GM19463 (cell line): ENCODE measurements around the gene CGB2.
"Not testable (repeated sequence)": the region's sequence is repeated elsewhere in the genome, so short reads cannot be mapped to it uniquely, and the experiment has no call there.

Experiments used
- ATAC-seq: cut with Tn5 transposase; IDR thresholded peaks from one replicate; pipeline ENCODE4 v1.9.1; 2021; ENCODE audit warnings: mild to moderate bottlenecking, moderate library complexity; ENCODE audit not compliant: unreplicated experiment

The CGB2 gene

GRCh38 chr19:49064768-49065611, 33.3 kb downstream of the CGB2 start, which contains the start of gene NTF4:
Gene NTF4 (minus strand): TSS chr19:49064818. CDS start chr19:49061997, 2,821 bp downstream.
- ATAC-seq, result no peak

DNA sequence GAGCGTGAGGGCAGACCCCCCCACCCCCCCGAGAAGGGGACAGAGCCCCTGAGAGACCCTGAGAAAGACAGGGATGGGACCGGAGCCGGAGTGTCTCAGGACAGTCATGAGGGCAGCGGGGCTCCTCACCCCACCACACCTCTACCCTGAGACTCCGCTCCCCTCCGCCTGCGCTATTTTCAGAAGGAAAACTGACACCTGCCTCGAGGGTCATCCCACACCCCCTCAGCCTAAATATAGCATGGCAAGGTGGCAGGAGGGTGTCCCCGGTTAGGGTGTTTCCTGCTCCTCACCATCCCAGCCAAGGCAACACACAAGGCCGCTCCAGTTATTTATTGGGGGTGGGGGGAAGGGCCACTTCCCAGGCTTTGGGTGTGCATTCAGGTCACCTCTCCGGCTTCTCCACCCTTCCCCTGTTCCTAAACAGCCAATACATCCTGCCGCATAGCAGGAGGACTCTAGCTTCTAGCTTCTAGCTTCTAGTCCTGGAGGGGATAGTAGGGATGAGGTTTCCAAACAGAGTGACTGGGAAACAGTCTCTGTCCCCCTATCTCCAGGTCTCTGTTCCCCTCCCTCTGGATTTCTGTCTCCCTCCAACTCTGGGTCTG, 34.3 kb downstream of the CGB2 start:
- no peak for ATAC-seq

- no peak for ATAC-seq
These were observed 35.9 kb downstream of the CGB2 start for GRCh38 chr19:49067554-49067953.

- ATAC-seq, result no peak
These were observed 37.3 kb downstream of the CGB2 start for GRCh38 chr19:49069026-49069425.

GRCh38 chr19:49070416-49070815, 38.7 kb downstream of the CGB2 start:
- ATAC-seq, result no peak

GRCh38 chr19:49071860-49072547, 40.3 kb downstream of the CGB2 start:
- no peak for ATAC-seq

GRCh38 chr19:49073514-49074378, 42.1 kb downstream of the CGB2 start:
- ATAC-seq, result no peak

DNA sequence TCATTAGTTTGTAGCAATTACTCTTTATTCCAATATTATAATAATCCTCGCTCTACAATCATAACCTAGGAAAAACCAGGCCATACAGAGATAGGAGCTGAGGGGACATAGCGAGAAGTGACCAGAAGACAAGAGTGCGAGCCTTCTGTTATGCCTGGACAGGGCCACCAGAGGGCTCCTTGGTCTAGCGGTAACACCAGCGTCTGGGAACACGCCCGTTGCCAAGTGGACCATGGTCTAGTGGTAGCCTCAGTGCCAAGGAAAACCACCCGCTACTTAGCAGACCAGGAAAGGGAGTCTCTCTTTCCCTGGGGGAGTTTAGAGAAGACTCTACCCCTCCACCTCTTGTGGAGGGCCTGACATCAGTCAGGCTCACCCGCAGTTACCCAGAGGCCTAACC, 43.2 kb downstream of the CGB2 start:
- not testable (repeated sequence) for ATAC-seq

- ATAC-seq, result no peak
These were observed 48.7 kb downstream of the CGB2 start for GRCh38 chr19:49080392-49080791.

GRCh38 chr19:49081273-49081672, 49.6 kb downstream of the CGB2 start:
- no peak for ATAC-seq
